IMR-90 (cell line): ENCODE measurements around the gene LHX5. TPM values are rescaled to one million over a fixed set of nuclear protein-coding genes. Genes with fewer than 3 reads are reported as not detected.

Experiments used
- ATAC-seq: fragments of 200-7000 bp; cut with Tn5 transposase; 2 replicates; pipeline ENCODE4 v1.9.1; 2020; ENCODE audit warnings: low read depth, mild to moderate bottlenecking, moderate library complexity
- BruUV-seq: library from RNA; stranded (reverse); fragments of 400-500 nt; replicated peaks from 2 replicates; lab custom pipeline; 2021; lab: Mats Ljungman, UMichigan
- CTCF ChIA-PET: fragments of 300-600 bp; formaldehyde crosslinking; extraction: SDS; loops from one replicate; lab custom pipeline; 2021; ENCODE audit warnings: antibody characterized with exemption; lab: Yijun Ruan, JAX
- POLR2A ChIA-PET: fragments of 300-600 bp; sonication (Branson Sonifier 250); formaldehyde crosslinking; loops from one replicate; lab custom pipeline; 2022; ENCODE audit warnings: antibody characterized with exemption; ENCODE audit not compliant: unreplicated experiment; lab: Charles Lee
- DNase-seq: peaks from one replicate; pipeline ENCODE4 v3.0.0; 2013
- H2AFZ ChIP-seq: replicated peaks from 2 replicates; pipeline ENCODE3; 2013; ENCODE audit warnings: low read length, mild to moderate bottlenecking; ENCODE audit not compliant: poor library complexity
- H2AK5ac ChIP-seq: 2 replicates; pipeline ENCODE4 v1.6.1; 2013; ENCODE audit warnings: low read depth, low read length, inconsistent platforms
- H2AK9ac ChIP-seq: replicated peaks from 2 replicates; pipeline ENCODE3; 2013; ENCODE audit warnings: mild to moderate bottlenecking, low read depth, low read length, moderate library complexity; ENCODE audit not compliant: poor library complexity
- H2BK120ac ChIP-seq: 2 replicates; pipeline ENCODE4 v1.6.1; 2013; ENCODE audit warnings: low read depth, low read length, inconsistent platforms
- H2BK15ac ChIP-seq: 3 replicates; pipeline ENCODE4 v1.6.1; 2013; ENCODE audit warnings: low read depth, low read length, inconsistent platforms
- H2BK20ac ChIP-seq: 2 replicates; pipeline ENCODE4 v1.6.1; 2013; ENCODE audit warnings: low read depth, mild to moderate bottlenecking, inconsistent platforms, low read length, moderate library complexity
- H2BK5ac ChIP-seq: 2 replicates; pipeline ENCODE4 v1.6.1; 2013; ENCODE audit warnings: mild to moderate bottlenecking, low read depth, low read length, inconsistent platforms; ENCODE audit not compliant: poor library complexity, severe bottlenecking
- H3K14ac ChIP-seq: replicated peaks from 2 replicates; pipeline ENCODE4 v1.6.1; 2013; ENCODE audit warnings: low read depth, low read length, inconsistent platforms
- H3K18ac ChIP-seq: 2 replicates; pipeline ENCODE4 v1.6.1; 2013; ENCODE audit warnings: low read depth, low read length, control low read depth
- H3K23ac ChIP-seq: 2 replicates; pipeline ENCODE4 v1.6.1; 2013; ENCODE audit warnings: low read depth, low read length, inconsistent platforms
- H3K27ac ChIP-seq: 2 replicates; pipeline ENCODE4 v1.5.1; 2013; ENCODE audit warnings: mild to moderate bottlenecking, control low read depth, low read length; ENCODE audit not compliant: insufficient read depth
- H3K27me3 ChIP-seq: 2 replicates; pipeline ENCODE4 v1.6.1; 2013; ENCODE audit warnings: low read length; ENCODE audit not compliant: control insufficient read depth, insufficient read depth
- H3K36me3 ChIP-seq: 2 replicates; pipeline ENCODE4 v1.6.1; 2013; ENCODE audit warnings: low read length, mixed read lengths; ENCODE audit not compliant: control insufficient read depth, insufficient read depth
- H3K4ac ChIP-seq: 2 replicates; pipeline ENCODE4 v1.6.1; 2013; ENCODE audit warnings: low read depth, low read length, inconsistent platforms
- H3K4me1 ChIP-seq: 2 replicates; pipeline ENCODE4 v1.6.1; 2013; ENCODE audit warnings: low read length, mixed read lengths; ENCODE audit not compliant: control insufficient read depth, insufficient read depth
- H3K4me2 ChIP-seq: 2 replicates; pipeline ENCODE4 v1.6.1; 2013; ENCODE audit warnings: low read depth, mild to moderate bottlenecking, control low read depth, low read length, moderate library complexity
- H3K4me3 ChIP-seq: 2 replicates; pipeline ENCODE4 v1.5.1; 2013; ENCODE audit warnings: low read depth, mild to moderate bottlenecking, control low read depth, low read length, moderate library complexity; ENCODE audit not compliant: insufficient read depth
- H3K56ac ChIP-seq: 2 replicates; pipeline ENCODE4 v1.6.1; 2013; ENCODE audit warnings: low read length, inconsistent platforms; ENCODE audit not compliant: insufficient read depth; ENCODE audit errors: extremely low read depth
- H3K79me1 ChIP-seq, 2 experiments: 2 replicates each; pipeline ENCODE4 v1.6.1; 2013; ENCODE audit warnings: low read length in 2 of 2, inconsistent platforms in 1 of 2, low read depth in 1 of 2
- H3K9ac ChIP-seq: 2 replicates; pipeline ENCODE4 v1.6.1; 2013; ENCODE audit warnings: low read depth, low read length, control low read depth
- H3K9me1 ChIP-seq: 2 replicates; pipeline ENCODE4 v1.6.1; 2013; ENCODE audit warnings: low read length, inconsistent platforms; ENCODE audit not compliant: insufficient read depth
- H3K9me3 ChIP-seq: 2 replicates; pipeline ENCODE4 v1.6.1; 2013; ENCODE audit warnings: low read length; ENCODE audit not compliant: control insufficient read depth, insufficient read depth
- H4K20me1 ChIP-seq: 2 replicates; pipeline ENCODE4 v1.6.1; 2013; ENCODE audit warnings: low read length, inconsistent platforms; ENCODE audit not compliant: insufficient read depth
- H4K5ac ChIP-seq: 2 replicates; pipeline ENCODE4 v1.6.1; 2013; ENCODE audit warnings: mild to moderate bottlenecking, low read depth, low read length, control low read depth
- H4K8ac ChIP-seq, 2 experiments: 2 replicates each; pipeline ENCODE4 v1.6.1; 2013; ENCODE audit warnings: low read depth in 2 of 2, low read length in 2 of 2, control low read depth in 1 of 2, inconsistent platforms in 1 of 2
- H4K91ac ChIP-seq: 2 replicates; pipeline ENCODE4 v1.6.1; 2013; ENCODE audit warnings: low read depth, low read length, inconsistent platforms; ENCODE audit not compliant: insufficient read depth
- CEBPB ChIP-seq: IDR thresholded peaks from 2 replicates; pipeline ENCODE4 v1.6.1; 2012; ENCODE audit warnings: low read depth, low read length, improper control_type of control experiment
- WGBS, 2 experiments: methylation state at CpG; one replicate each; pipeline versions ENCODE4 v1.1.5 to v1.1.7; 2013; ENCODE audit warnings: missing lambda C conversion rate in 2 of 2; ENCODE audit not compliant: insufficient read length in 1 of 2; ENCODE audit errors: extremely low coverage in 2 of 2; 5-methylcytosine and 5-hydroxymethylcytosine counted together
- dilution Hi-C: fragments of 300-500 bp; cut with HindIII; formaldehyde crosslinking; loops from one replicate; pipeline ENCODE4 v1.14.3; 2018; ENCODE audit warnings: low sequenced_read_pairs; ENCODE audit not compliant: unreplicated experiment
- in situ Hi-C: fragments of 300-500 bp; cut with MboI; formaldehyde crosslinking; loops from 3 replicates; pipeline ENCODE4 v1.14.3; 2019; ENCODE audit warnings: low sequenced_read_pairs, inconsistent platforms, mixed read lengths
- intact Hi-C: fragments of 100-400 bp; cut with micrococcal nuclease; formaldehyde crosslinking; loops from 2 replicates; pipeline ENCODE4 v1.10.0; 2022
- polyA plus RNA-seq, 3 experiments: library from polyadenylated mRNA; depleted of rRNA; stranded (reverse); fragments of >200 nt; gene quantifications; 2 replicates each; pipeline ENCODE4 v1.2.3, GENCODE V29; 2012; ENCODE audit warnings: low replicate concordance in 1 of 3
- total RNA-seq: library from RNA; depleted of rRNA; stranded (reverse); fragments of >200 nt; gene quantifications from 2 replicates; pipeline ENCODE4 v1.2.3, GENCODE V29; 2012

Gene LHX5
- total and polyA plus RNA-seq, 2 of the 4 experiments (the other 2 are of a cell fraction), result not detected

DNA sequence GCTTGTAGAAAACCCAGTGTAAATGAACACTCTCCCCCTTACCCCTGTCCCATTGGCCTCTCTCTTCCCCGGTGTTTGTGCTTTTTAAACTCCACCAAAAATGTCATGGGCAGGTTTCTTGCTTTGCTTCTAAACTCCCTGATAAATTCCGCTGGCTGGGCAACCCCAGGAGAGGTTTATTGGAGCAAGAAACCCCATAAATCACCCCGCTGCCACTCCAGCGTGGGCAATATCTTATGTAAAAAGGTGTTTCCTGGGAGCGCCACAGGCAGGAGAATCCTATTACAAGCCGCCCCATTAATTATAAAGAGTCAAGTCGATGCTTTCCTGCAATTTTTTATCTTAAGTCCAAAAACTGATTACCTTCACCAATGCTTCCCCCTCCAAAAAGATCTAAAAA lies 22.8 kb downstream of the LHX5 start:
- Histone ChIP-seq H4K5ac (no peak overlapping the region), H3K4me3 (no peak overlapping the region), H3K23ac (no peak overlapping the region), H3K9me3 (no peaks in the 10 kb centered on the region), H3K27me3 (peaks cover 3% of the 10 kb centered on the region; the same call in 1 of the 2 replicates), H4K91ac (no peak overlapping the region), H2BK120ac (no peak overlapping the region), H2BK15ac (no peak overlapping the region), H3K4me1 (no peaks in the 10 kb centered on the region), H3K14ac (no peak overlapping the region), H4K8ac (no peak overlapping the region), H2BK20ac (no peak overlapping the region), H2AK5ac (no peak overlapping the region), H2AFZ (no peak overlapping the region), H3K9me1 (no peaks in the 10 kb centered on the region), H3K56ac (no peak overlapping the region), H3K4ac (no peak overlapping the region), H3K18ac (no peak overlapping the region), H2AK9ac (no peak overlapping the region), H3K27ac (no peak overlapping the region), H3K4me2 (no peak overlapping the region), H2BK5ac (no peak overlapping the region), H3K79me1 (no peaks in the 10 kb centered on the region), H4K20me1 (no peaks in the 10 kb centered on the region), H3K36me3 (no peaks in the 10 kb centered on the region), H3K9ac (no peak overlapping the region)
- ATAC-seq (no peak), DNase-seq (no peak)
- dilution Hi-C loops (no loop called here), in situ Hi-C loops (no loop called here), intact Hi-C loops (no loop called here)
- no peak for TF ChIP-seq CEBPB
- no TSS peak for BruUV-seq
- CTCF ChIA-PET, result interaction anchor here (1.4 kb wide), 1 partner anchor 13 kb away, joined by 4 read pairs; no protein-coding TSS in a partner anchor
- no CpG with 5 or more reads among the region's 7 CpGs for WGBS, 2 experiments
- POLR2A ChIA-PET, result no interaction called here
